Neural cell (in vitro differentiated cells): ENCODE measurements around the gene ADGRL3.

Source experiments
- EP300 ChIP-seq: fragments of 450-650 bp; conservative IDR thresholded peaks from 2 replicates; pipeline ENCODE4 v1.6.1; 2014; ENCODE audit warnings: antibody characterized with exemption, mild to moderate bottlenecking, moderate library complexity; ENCODE audit not compliant: poor library complexity, severe bottlenecking
- EZH2 ChIP-seq: fragments of 200-600, 300-800 bp; shearing (Covaris generic), sonication (generic); IDR thresholded peaks from 2 replicates; pipeline ENCODE4 v1.6.1; 2014; ENCODE audit warnings: antibody characterized with exemption, low read length, borderline replicate concordance, mild to moderate bottlenecking; ENCODE audit not compliant: insufficient read depth, poor library complexity, severe bottlenecking
- MXI1 ChIP-seq: fragments of 450-650 bp; conservative IDR thresholded peaks from 2 replicates; pipeline ENCODE4 v1.6.1; 2014; ENCODE audit warnings: antibody characterized with exemption, mild to moderate bottlenecking; ENCODE audit not compliant: poor library complexity, severe bottlenecking
- POLR2AphosphoS5 ChIP-seq: IDR thresholded peaks from 2 replicates; pipeline ENCODE4 v1.6.1; 2012
- RAD21 ChIP-seq: fragments of 450-650 bp; conservative IDR thresholded peaks from 2 replicates; pipeline ENCODE4 v1.6.1; 2014; ENCODE audit warnings: antibody characterized with exemption, mild to moderate bottlenecking, moderate library complexity
- REST ChIP-seq: IDR thresholded peaks from 2 replicates; pipeline ENCODE4 v1.6.1; 2012; ENCODE audit warnings: borderline replicate concordance
- SMC3 ChIP-seq: fragments of 450-650 bp; conservative IDR thresholded peaks from 2 replicates; pipeline ENCODE4 v1.6.1; 2014; ENCODE audit warnings: antibody characterized with exemption, mild to moderate bottlenecking, moderate library complexity; ENCODE audit not compliant: poor library complexity
- TAF1 ChIP-seq: IDR thresholded peaks from 2 replicates; pipeline ENCODE4 v1.6.1; 2012; ENCODE audit warnings: low read depth
- TF ChIP-seq, protein P1 (sequence below): fragments of 450-650 bp; IDR thresholded peaks from 2 replicates; pipeline ENCODE4 v1.5.1; 2014; ENCODE audit warnings: antibody characterized with exemption, mild to moderate bottlenecking, moderate library complexity; ENCODE audit not compliant: poor library complexity, severe bottlenecking

- TF ChIP-seq, protein P1, sequence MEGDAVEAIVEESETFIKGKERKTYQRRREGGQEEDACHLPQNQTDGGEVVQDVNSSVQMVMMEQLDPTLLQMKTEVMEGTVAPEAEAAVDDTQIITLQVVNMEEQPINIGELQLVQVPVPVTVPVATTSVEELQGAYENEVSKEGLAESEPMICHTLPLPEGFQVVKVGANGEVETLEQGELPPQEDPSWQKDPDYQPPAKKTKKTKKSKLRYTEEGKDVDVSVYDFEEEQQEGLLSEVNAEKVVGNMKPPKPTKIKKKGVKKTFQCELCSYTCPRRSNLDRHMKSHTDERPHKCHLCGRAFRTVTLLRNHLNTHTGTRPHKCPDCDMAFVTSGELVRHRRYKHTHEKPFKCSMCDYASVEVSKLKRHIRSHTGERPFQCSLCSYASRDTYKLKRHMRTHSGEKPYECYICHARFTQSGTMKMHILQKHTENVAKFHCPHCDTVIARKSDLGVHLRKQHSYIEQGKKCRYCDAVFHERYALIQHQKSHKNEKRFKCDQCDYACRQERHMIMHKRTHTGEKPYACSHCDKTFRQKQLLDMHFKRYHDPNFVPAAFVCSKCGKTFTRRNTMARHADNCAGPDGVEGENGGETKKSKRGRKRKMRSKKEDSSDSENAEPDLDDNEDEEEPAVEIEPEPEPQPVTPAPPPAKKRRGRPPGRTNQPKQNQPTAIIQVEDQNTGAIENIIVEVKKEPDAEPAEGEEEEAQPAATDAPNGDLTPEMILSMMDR: no peak
- TF ChIP-seq EZH2: no peak
- no peak for TF ChIP-seq TAF1
- no peak for TF ChIP-seq EP300
- TF ChIP-seq POLR2AphosphoS5: no peak
- no peak for TF ChIP-seq REST
- TF ChIP-seq SMC3: no peak
- no peak for TF ChIP-seq MXI1
- no peak for TF ChIP-seq RAD21
Measured at GRCh38 chr4:61336488-61336887, 136.4 kb downstream of the ADGRL3 start.
